HCT116 (cell line): Measurements from ENCODE around the gene ERC2.

ENCODE experiments used
- CTCF ChIP-seq, 3 experiments: fragments of 200-600 bp in 1 of 3; sonication (generic) in 1 of 3; IDR thresholded peaks in 2 of 3; conservative IDR thresholded peaks in 1 of 3; 2 replicates each; pipeline ENCODE4 v1.5.1; 2012 to 2017; ENCODE audit warnings: low read depth in 2 of 3, low read length in 2 of 3, antibody characterized with exemption in 1 of 3, borderline replicate concordance in 1 of 3, control low read depth in 1 of 3, mild to moderate bottlenecking in 1 of 3, mixed read lengths in 1 of 3, mixed run types in 1 of 3, moderate library complexity in 1 of 3; ENCODE audit not compliant: insufficient read depth in 1 of 3
- EZH2 ChIP-seq: fragments of 200-600 bp; sonication (generic); IDR thresholded peaks from 2 replicates; pipeline ENCODE4 v1.6.1; 2017; ENCODE audit warnings: antibody characterized with exemption, mixed run types

GRCh38 chr3:55884066-55884465, 584.2 kb downstream of the ERC2 start:
- TF ChIP-seq CTCF (IDR thresholded peaks at IDR 0.05 in 2 of 3, conservative IDR thresholded peaks at IDR 0.05 in 1 of 3; ENCODE audit: borderline replicate concordance in 1 of 3, insufficient read depth in 1 of 3, low read depth in 2 of 3, low read length in 2 of 3) (no peak), EZH2 (no peak)
